ENCODE measurements around the gene BABAM2. TPM values are rescaled to one million over a fixed set of nuclear protein-coding genes. Genes with fewer than 3 reads are reported as not detected.

The BABAM2 gene
- polyA plus RNA-seq, 4 donors, result 43.6 to 58.2 (median 51.3) TPM

GRCh38 chr2:28054916-28055315, 164.4 kb downstream of the BABAM2 start:
- no peak for DNase-seq (ENCODE audit: low read depth in 4 of 4, low spot score in 2 of 4)

GRCh38 chr2:28055325-28055970, 164.9 kb downstream of the BABAM2 start:
- DNase-seq (ENCODE audit: low read depth in 4 of 4, low spot score in 2 of 4), result no peak

- DNase-seq (ENCODE audit: low read depth in 4 of 4, low spot score in 2 of 4), result no peak
Observed at GRCh38 chr2:28058791-28059190, 168.3 kb downstream of the BABAM2 start.

- no peak for DNase-seq (ENCODE audit: low read depth in 4 of 4, low spot score in 2 of 4)
Observed at GRCh38 chr2:28062867-28063266, 172.3 kb downstream of the BABAM2 start.

GRCh38 chr2:28063492-28063962, 173.0 kb downstream of the BABAM2 start:
- no peak for DNase-seq (ENCODE audit: low read depth in 4 of 4, low spot score in 2 of 4)

GRCh38 chr2:28067602-28068001, 177.1 kb downstream of the BABAM2 start:
- DNase-seq (ENCODE audit: low read depth in 4 of 4, low spot score in 2 of 4), result no peak

GRCh38 chr2:28068088-28068487, 177.6 kb downstream of the BABAM2 start:
- no peak for DNase-seq (ENCODE audit: low read depth in 4 of 4, low spot score in 2 of 4)

- no peak for DNase-seq (ENCODE audit: low read depth in 4 of 4, low spot score in 2 of 4)
Observed at GRCh38 chr2:28068527-28068926, 178.0 kb downstream of the BABAM2 start.

GRCh38 chr2:28071221-28071620, 180.7 kb downstream of the BABAM2 start:
- DNase-seq (ENCODE audit: low read depth in 4 of 4, low spot score in 2 of 4), result no peak

GRCh38 chr2:28074137-28074536, 183.6 kb downstream of the BABAM2 start:
- no peak for DNase-seq (ENCODE audit: low read depth in 4 of 4, low spot score in 2 of 4)

GRCh38 chr2:28080911-28081310, 190.4 kb downstream of the BABAM2 start:
- peak in 1 of 4 donors; percentile 13 for DNase-seq (ENCODE audit: low read depth in 4 of 4, low spot score in 2 of 4)

- DNase-seq (ENCODE audit: low read depth in 4 of 4, low spot score in 2 of 4), result no peak
Observed at GRCh38 chr2:28082131-28082530, 191.6 kb downstream of the BABAM2 start.

- DNase-seq (ENCODE audit: low read depth in 4 of 4, low spot score in 2 of 4), result no peak
Observed at GRCh38 chr2:28083476-28083875, 192.9 kb downstream of the BABAM2 start.

- DNase-seq (ENCODE audit: low read depth in 4 of 4, low spot score in 2 of 4), result no peak
Observed at GRCh38 chr2:28084564-28084963, 194.0 kb downstream of the BABAM2 start.

GRCh38 chr2:28085201-28085600, 194.7 kb downstream of the BABAM2 start:
- DNase-seq (ENCODE audit: low read depth in 4 of 4, low spot score in 2 of 4), result no peak

- DNase-seq (ENCODE audit: low read depth in 4 of 4, low spot score in 2 of 4), result no peak
Observed at GRCh38 chr2:28086611-28087010, 196.1 kb downstream of the BABAM2 start.

GRCh38 chr2:28088970-28089369, 198.4 kb downstream of the BABAM2 start:
- DNase-seq (ENCODE audit: low read depth in 4 of 4, low spot score in 2 of 4), result no peak

GRCh38 chr2:28089486-28089885, 199.0 kb downstream of the BABAM2 start:
- DNase-seq (ENCODE audit: low read depth in 4 of 4, low spot score in 2 of 4), result no peak

- DNase-seq (ENCODE audit: low read depth in 4 of 4, low spot score in 2 of 4), result no peak
Observed at GRCh38 chr2:28093308-28093707, 202.8 kb downstream of the BABAM2 start.

GRCh38 chr2:28093768-28094167, 203.2 kb downstream of the BABAM2 start:
- no peak for DNase-seq (ENCODE audit: low read depth in 4 of 4, low spot score in 2 of 4)

- DNase-seq (ENCODE audit: low read depth in 4 of 4, low spot score in 2 of 4), result no peak
Observed at GRCh38 chr2:28094739-28095138, 204.2 kb downstream of the BABAM2 start.

GRCh38 chr2:28095622-28096021, 205.1 kb downstream of the BABAM2 start:
- no peak for DNase-seq (ENCODE audit: low read depth in 4 of 4, low spot score in 2 of 4)

GRCh38 chr2:28096421-28096820, 205.9 kb downstream of the BABAM2 start:
- DNase-seq (ENCODE audit: low read depth in 4 of 4, low spot score in 2 of 4), result no peak

Data from left renal cortex interstitium (tissue), 4 donors.